ENCODE results near the gene ANKS6. TPM values are rescaled to one million over a fixed set of nuclear protein-coding genes. Genes with fewer than 3 reads are reported as not detected.

Gene ANKS6
- total and polyA plus RNA-seq, 9 of the 15 experiments (the other 6 are each of a cell fraction or from before 2014, with no cell fraction given), result 9.9 to 74.5 (median 36.9) TPM

DNA sequence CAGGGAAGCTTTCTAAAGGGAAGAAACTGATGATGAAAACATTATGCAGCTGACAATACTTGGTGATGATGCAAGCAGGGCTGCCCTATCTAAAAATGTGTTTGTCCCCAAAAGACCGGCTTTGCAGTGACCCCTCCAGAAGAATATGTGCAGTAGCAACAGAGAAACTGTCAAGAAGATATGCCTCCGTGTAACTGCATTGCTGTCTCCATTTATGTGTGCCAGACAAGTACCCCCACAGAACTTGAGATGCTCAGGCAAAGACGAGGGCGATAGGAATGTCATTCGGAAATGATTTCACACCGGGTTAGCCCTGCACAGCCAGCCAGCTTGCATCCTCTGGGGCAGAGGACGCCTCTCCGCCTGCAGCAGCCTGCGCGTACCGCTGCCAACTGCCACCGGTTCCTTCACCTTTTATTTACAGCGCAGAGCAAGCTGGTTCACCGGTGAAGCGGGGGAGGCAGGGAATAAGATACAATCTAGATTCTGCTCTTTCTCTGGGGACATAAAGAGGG, 89.6 kb downstream of the ANKS6 start:
- H2AFZ ChIP-seq (ENCODE audit: low read depth, low read length), result peak overlapping the region; percentile 67

More for the DNA sequence above, 89.6 kb downstream of the ANKS6 start:
- H4K20me1 ChIP-seq (replicated peaks; ENCODE audit: control insufficient read depth, insufficient read depth, low read length), result peaks cover 12% of the 10 kb centered on the region
- H3K4me2 ChIP-seq (ENCODE audit: insufficient read depth, low read length), result peak overlapping the region; percentile 42; the same call in 1 of the 2 replicates
- H3K27ac ChIP-seq (ENCODE audit: extremely low read depth, low read depth, low read length), result no peak overlapping the region
- no peak overlapping the region for H3K9ac ChIP-seq (ENCODE audit: insufficient read depth in 1 of 2, low read depth in 2 of 2, low read length in 2 of 2)
- FAIRE-seq, result peak; percentile 44
- no peak overlapping the region for H3K4me3 ChIP-seq
- peaks cover 0 to 31% of the 10 kb centered on the region in 2 experiments; a peak in 3 of 5 replicates for H3K4me1 ChIP-seq (replicated peaks in 1 of 2; ENCODE audit: control insufficient read depth in 2 of 2, insufficient read depth in 2 of 2, low read length in 2 of 2)
- 9% methylated on average over 15 of the region's 15 CpGs for WGBS (ENCODE audit: insufficient coverage, low coverage, missing lambda C conversion rate)
- no peak for ATAC-seq
- TF ChIP-seq CEBPB (tag; IDR thresholded peaks at IDR 0.05), result peak; percentile 59
- TF ChIP-seq, protein P1, sequence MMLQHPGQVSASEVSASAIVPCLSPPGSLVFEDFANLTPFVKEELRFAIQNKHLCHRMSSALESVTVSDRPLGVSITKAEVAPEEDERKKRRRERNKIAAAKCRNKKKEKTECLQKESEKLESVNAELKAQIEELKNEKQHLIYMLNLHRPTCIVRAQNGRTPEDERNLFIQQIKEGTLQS (IDR thresholded peaks at IDR 0.05), result peak; percentile 82
- TF ChIP-seq, protein P1 (CRISPR knock-in tag; conservative IDR thresholded peaks at IDR 0.05), result no peak
- TF ChIP-seq CEBPG (CRISPR knock-in tag; IDR thresholded peaks at IDR 0.05), result no peak
- peak; percentile 64 to 78 for TF ChIP-seq CEBPG (tag; conservative IDR thresholded peaks at IDR 0.05 in 1 of 2, IDR thresholded peaks at IDR 0.05 in 1 of 2)
- TF ChIP-seq LCOR (CRISPR knock-in tag; IDR thresholded peaks at IDR 0.05), result no peak
- no peaks in the 10 kb centered on the region for H3K79me2 ChIP-seq (ENCODE audit: control insufficient read depth, insufficient read depth, low read length)
- in situ Hi-C loops (cut with MboI), result no loop called here
- peaks cover 20 to 56% of the 10 kb centered on the region in 2 experiments for H3K27me3 ChIP-seq (ENCODE audit: control insufficient read depth in 2 of 2, insufficient read depth in 2 of 2, low read length in 2 of 2)
- ChIA-PET POLR2A (interaction anchor here (0.7 to 1.2 kb wide), 6 partner anchors 15 to 703 kb away, joined by 3 to 5 read pairs (median 3); no protein-coding TSS in a partner anchor), CTCF (ENCODE audit: low intra/inter-chr PET ratio) (interaction anchor here (1.1 to 1.4 kb wide), 2 partner anchors 391 to 783 kb away, joined by 3 to 4 read pairs; no protein-coding TSS in a partner anchor)
- no peaks in the 10 kb centered on the region for H3K9me1 ChIP-seq (ENCODE audit: control insufficient read depth, insufficient read depth, low read length)
- H3K36me3 ChIP-seq (ENCODE audit: control insufficient read depth, insufficient read depth, low read length), result no peaks in the 10 kb centered on the region
- DNase-seq (ENCODE audit: extremely low read depth in 1 of 4, low spot score in 3 of 4), result no peak
- BruUV-seq (replicated peaks), result no TSS peak
- intact Hi-C loops (cut with micrococcal nuclease), result loop anchor here (2.0 kb wide), 2 partner anchors 170 to 392 kb away; no protein-coding TSS in a partner anchor
- no peaks in the 10 kb centered on the region for H3K9me3 ChIP-seq (replicated peaks; ENCODE audit: control insufficient read depth, insufficient read depth, low read depth, low read length)

Data from K562 (cell line).